ENCODE measurements around the gene PDE6B.

GRCh38 chr4:578451-579443 is 46.6 kb upstream of the PDE6B start:
- TF ChIP-seq CTCF (conservative IDR thresholded peaks at IDR 0.05 in 1 of 2, IDR thresholded peaks at IDR 0.05 in 1 of 2; ENCODE audit: extremely low read depth in 1 of 2, insufficient read depth in 1 of 2, low read depth in 1 of 2, low read length in 2 of 2) (no peak), EZH2 (IDR thresholded peaks at IDR 0.05; ENCODE audit: borderline replicate concordance, low read length) (no peak)
